Pancreas (tissue), 8 donors: Measurements from ENCODE around the gene IHH. TPM values are rescaled to one million over a fixed set of nuclear protein-coding genes. Genes with fewer than 3 reads are reported as not detected.

Experiments
- microRNA-seq, 2 donors: library from miRNA; unstranded; fragments of <30 nt; microRNA quantifications; one replicate each; pipeline versions ENCODE4 to v1.1.0, GENCODE V29; 2019 to 2020
- polyA plus RNA-seq, 2 donors: library from polyadenylated mRNA; stranded (reverse); fragments of 200-250 nt; gene quantifications; one replicate each; pipeline ENCODE4 v1.2.3, GENCODE V29; 2013
- total RNA-seq, 6 donors: library from RNA; stranded (reverse); fragmentation: NEBNext Ultra II Directional in 4 of 6; extraction: Animal tissue kit (Norgen Biotek cat#: 25700) in 4 of 6; gene quantifications; one replicate each; pipeline versions ENCODE4 v1.2.1 to v1.2.4, GENCODE V29; 2021 to 2023
- donor health status: healthy with polysubstance abuse.
- donor health status: DM: no; HTN: no; CAD: no; lungs with moderate emphysema.
- donor health status: DM: no; HTN: no; CAD: no.
- donor health status: Bipolar disorder and iron deficiency.
- donor health status: DM: yes; HTN: yes; CAD: no.
- donor health status: DM: no; HTN: no; CAD: no.
- donor health status: DM: no; HTN: no; CAD: no.
- donor health status: DM: yes; HTN: yes; CAD: no.

The IHH gene
- total and polyA plus RNA-seq, 8 donors, result 0.09 to 0.19 (median 0.09) TPM; not detected in 5

Small RNA genes lying within 50 kb of the gene (microRNA-seq; reads per million reads assigned to microRNA genes)
- gene MIR3131, result 0 reads per million in 2 donors

Other genes with a start within 250 kb of the IHH start
- gene PRKAG3, start 229.1 kb downstream of the IHH start, total RNA-seq, result not detected
- not detected for gene PRKAG3, start 229.1 kb downstream of the IHH start, polyA plus RNA-seq
- under 1 TPM in 5 of 6 donors, not detected in 1; 0.09 to 0.53 (median 0.16) TPM for gene WNT6, start 201.1 kb downstream of the IHH start, total RNA-seq
- gene WNT6, start 201.1 kb downstream of the IHH start, polyA plus RNA-seq, result 1 to 10 TPM in 1 of 2 donors, under 1 TPM in 1; 0.38 to 1.2 TPM
- 1 to 10 TPM in 1 of 6 donors, under 1 TPM in 2, not detected in 3; 0.15 to 1.5 (median 0.23) TPM for gene WNT10A, start 180.1 kb downstream of the IHH start, total RNA-seq
- gene WNT10A, start 180.1 kb downstream of the IHH start, polyA plus RNA-seq, result under 1 TPM; 0.05 to 0.30 TPM
- gene CDK5R2, start 101.3 kb downstream of the IHH start, total RNA-seq, result 1 to 10 TPM in 2 of 6 donors, under 1 TPM in 4; 0.19 to 1.7 (median 0.65) TPM
- gene CDK5R2, start 101.3 kb downstream of the IHH start, polyA plus RNA-seq, result 1 to 10 TPM; 4.2 to 8.6 TPM
- gene FEV, start 75.7 kb downstream of the IHH start, total RNA-seq, result 1 to 10 TPM in 2 of 6 donors, under 1 TPM in 4; 0.35 to 3.1 (median 0.72) TPM
- 10 to 100 TPM in 1 of 2 donors, 1 to 10 TPM in 1; 3.9 to 32.6 TPM for gene FEV, start 75.7 kb downstream of the IHH start, polyA plus RNA-seq
- gene CRYBA2, start 67.5 kb downstream of the IHH start, total RNA-seq, result 10 to 100 TPM in 2 of 6 donors, 1 to 10 TPM in 4; 3.7 to 29.6 (median 7.4) TPM
- 100 to 1,000 TPM in 1 of 2 donors, 10 to 100 TPM in 1; 66.3 to 314 TPM for gene CRYBA2, start 67.5 kb downstream of the IHH start, polyA plus RNA-seq
- gene CFAP65, start 19.4 kb downstream of the IHH start, total RNA-seq, result under 1 TPM; 0.06 to 0.22 (median 0.12) TPM
- under 1 TPM; 0.19 to 0.38 TPM for gene CFAP65, start 19.4 kb downstream of the IHH start, polyA plus RNA-seq
- gene NHEJ1, start 99.9 kb upstream of the IHH start, total RNA-seq, result 1 to 10 TPM; 3.9 to 8.7 (median 7.4) TPM
- gene NHEJ1, start 99.9 kb upstream of the IHH start, polyA plus RNA-seq, result 1 to 10 TPM; 4.1 to 4.2 TPM
- 1 to 10 TPM in 1 of 6 donors, under 1 TPM in 5; 0.16 to 2.4 (median 0.68) TPM for gene SLC23A3, start 109.1 kb upstream of the IHH start, total RNA-seq
- gene SLC23A3, start 109.1 kb upstream of the IHH start, polyA plus RNA-seq, result 1 to 10 TPM; 1.8 to 3.0 TPM
- gene CNPPD1, start 116.0 kb upstream of the IHH start, total RNA-seq, result 10 to 100 TPM; 20.1 to 32.9 (median 26.1) TPM
- gene CNPPD1, start 116.0 kb upstream of the IHH start, polyA plus RNA-seq, result 10 to 100 TPM; 23.6 to 28.0 TPM
- gene RETREG2, start 117.4 kb upstream of the IHH start, total RNA-seq, result 10 to 100 TPM; 38.7 to 59.4 (median 46.2) TPM
- 10 to 100 TPM; 31.6 to 59.0 TPM for gene RETREG2, start 117.4 kb upstream of the IHH start, polyA plus RNA-seq
- gene ZFAND2B, start 145.9 kb upstream of the IHH start, total RNA-seq, result 10 to 100 TPM; 18.9 to 28.2 (median 23.6) TPM
- gene ZFAND2B, start 145.9 kb upstream of the IHH start, polyA plus RNA-seq, result 10 to 100 TPM; 39.0 to 66.9 TPM
- 1 to 10 TPM; 3.8 to 8.9 (median 6.3) TPM for gene ABCB6, start 158.0 kb upstream of the IHH start, total RNA-seq
- 10 to 100 TPM; 26.4 to 36.7 TPM for gene ABCB6, start 158.0 kb upstream of the IHH start, polyA plus RNA-seq
- 10 to 100 TPM; 17.7 to 25.5 (median 20.5) TPM for gene ATG9A, start 168.7 kb upstream of the IHH start, total RNA-seq
- 10 to 100 TPM; 12.1 to 19.2 TPM for gene ATG9A, start 168.7 kb upstream of the IHH start, polyA plus RNA-seq
- 10 to 100 TPM; 17.7 to 36.5 (median 28.7) TPM for gene ANKZF1, start 168.9 kb upstream of the IHH start, total RNA-seq
- 10 to 100 TPM; 66.0 to 85.0 TPM for gene ANKZF1, start 168.9 kb upstream of the IHH start, polyA plus RNA-seq
- 1 to 10 TPM; 1.8 to 4.1 (median 2.3) TPM for gene GLB1L, start 184.5 kb upstream of the IHH start, total RNA-seq
- 1 to 10 TPM; 4.3 to 6.9 TPM for gene GLB1L, start 184.5 kb upstream of the IHH start, polyA plus RNA-seq
- gene STK16, start 184.6 kb upstream of the IHH start, total RNA-seq, result 10 to 100 TPM; 14.7 to 18.5 (median 16.8) TPM
- 10 to 100 TPM; 17.1 to 28.4 TPM for gene STK16, start 184.6 kb upstream of the IHH start, polyA plus RNA-seq
- gene TUBA4B, start 192.3 kb upstream of the IHH start, total RNA-seq, result not detected
- not detected for gene TUBA4B, start 192.3 kb upstream of the IHH start, polyA plus RNA-seq
- 10 to 100 TPM; 12.2 to 19.5 (median 13.3) TPM for gene TUBA4A, start 193.0 kb upstream of the IHH start, total RNA-seq
- 10 to 100 TPM; 15.6 to 51.5 TPM for gene TUBA4A, start 193.0 kb upstream of the IHH start, polyA plus RNA-seq
- gene DNAJB2, start 218.4 kb upstream of the IHH start, total RNA-seq, result 10 to 100 TPM; 44.5 to 66.7 (median 60.8) TPM
- 10 to 100 TPM; 82.3 to 96.3 TPM for gene DNAJB2, start 218.4 kb upstream of the IHH start, polyA plus RNA-seq
- 10 to 100 TPM in 4 of 6 donors, 1 to 10 TPM in 2; 6.3 to 81.7 (median 23.7) TPM for gene PTPRN, start 248.5 kb upstream of the IHH start, total RNA-seq
- gene PTPRN, start 248.5 kb upstream of the IHH start, polyA plus RNA-seq, result 100 to 1,000 TPM in 1 of 2 donors, 10 to 100 TPM in 1; 58.3 to 220 TPM